GM21381 (cell line): ENCODE results near the gene ZCCHC7.

ENCODE experiments used
- ATAC-seq: cut with Tn5 transposase; IDR thresholded peaks from one replicate; pipeline ENCODE4 v1.9.1; 2021; ENCODE audit warnings: mild to moderate bottlenecking, moderate library complexity; ENCODE audit not compliant: unreplicated experiment

The ZCCHC7 gene

GRCh38 chr9:37328556-37329227 is 208.3 kb downstream of the ZCCHC7 start:
- ATAC-seq: no peak

- no peak for ATAC-seq
Measured at GRCh38 chr9:37329576-37329975, 209.2 kb downstream of the ZCCHC7 start.

GRCh38 chr9:37331871-37332270 is 211.5 kb downstream of the ZCCHC7 start:
- no peak for ATAC-seq

GRCh38 chr9:37332578-37332977 is 212.2 kb downstream of the ZCCHC7 start:
- no peak for ATAC-seq

- no peak for ATAC-seq
Measured at GRCh38 chr9:37333288-37333687, 212.9 kb downstream of the ZCCHC7 start.

GRCh38 chr9:37335238-37335637 is 214.9 kb downstream of the ZCCHC7 start:
- no peak for ATAC-seq

GRCh38 chr9:37336150-37336549 is 215.8 kb downstream of the ZCCHC7 start:
- no peak for ATAC-seq

GRCh38 chr9:37337301-37337890 is 217.0 kb downstream of the ZCCHC7 start:
- no peak for ATAC-seq

GRCh38 chr9:37338218-37338617 is 217.8 kb downstream of the ZCCHC7 start:
- no peak for ATAC-seq

- ATAC-seq: no peak
Measured at GRCh38 chr9:37339923-37340322, 219.5 kb downstream of the ZCCHC7 start.

GRCh38 chr9:37340961-37341360 is 220.6 kb downstream of the ZCCHC7 start:
- no peak for ATAC-seq

- no peak for ATAC-seq
Measured at GRCh38 chr9:37341704-37342103, 221.3 kb downstream of the ZCCHC7 start.

GRCh38 chr9:37342493-37342892 is 222.1 kb downstream of the ZCCHC7 start:
- peak; percentile 10 for ATAC-seq

GRCh38 chr9:37342895-37343294 is 222.5 kb downstream of the ZCCHC7 start:
- peak; percentile 60 for ATAC-seq

GRCh38 chr9:37343724-37344123 is 223.3 kb downstream of the ZCCHC7 start:
- ATAC-seq: no peak

GRCh38 chr9:37345038-37345437 is 224.7 kb downstream of the ZCCHC7 start:
- no peak for ATAC-seq

- ATAC-seq: no peak
Measured at GRCh38 chr9:37348917-37349316, 228.5 kb downstream of the ZCCHC7 start.

- ATAC-seq: no peak
Measured at GRCh38 chr9:37350486-37351190, 230.3 kb downstream of the ZCCHC7 start.

- no peak for ATAC-seq
Measured at GRCh38 chr9:37353791-37354190, 233.4 kb downstream of the ZCCHC7 start.

- ATAC-seq: no peak
Measured at GRCh38 chr9:37362430-37362829, 242.1 kb downstream of the ZCCHC7 start.

- ATAC-seq: no peak
Measured at GRCh38 chr9:37363124-37363523, 242.8 kb downstream of the ZCCHC7 start.

GRCh38 chr9:37364136-37364535 is 243.8 kb downstream of the ZCCHC7 start:
- ATAC-seq: no peak
